HepG2 (cell line): ENCODE results near the gene COBLL1. TPM values are rescaled to one million over a fixed set of nuclear protein-coding genes. Genes with fewer than 3 reads are reported as not detected.

Experiments
- ETS1 ChIP-seq: sonication (generic); formaldehyde crosslinking; IDR thresholded peaks from 2 replicates; pipeline ENCODE4 v1.4.0; 2020; ENCODE audit warnings: missing genetic modification reagents
- FOXJ3 ChIP-seq: sonication (generic); formaldehyde crosslinking; IDR thresholded peaks from 2 replicates; pipeline ENCODE4 v1.4.0; 2020; ENCODE audit warnings: missing genetic modification reagents, mild to moderate bottlenecking, borderline replicate concordance
- GZF1 ChIP-seq: sonication (generic); formaldehyde crosslinking; IDR thresholded peaks from 2 replicates; pipeline ENCODE4 v1.5.1; 2020; ENCODE audit warnings: mild to moderate bottlenecking, missing genetic modification reagents
- HMGXB3 ChIP-seq: sonication (generic); formaldehyde crosslinking; IDR thresholded peaks from 2 replicates; pipeline ENCODE4 v1.4.0; 2020; ENCODE audit warnings: missing genetic modification reagents, borderline replicate concordance
- KAT8 ChIP-seq: IDR thresholded peaks from 2 replicates; pipeline ENCODE4 v1.6.1; 2016; ENCODE audit warnings: missing genetic modification reagents, missing compliant biosample characterization
- TFAP4 ChIP-seq: sonication (generic); IDR thresholded peaks from 2 replicates; pipeline ENCODE4 v1.6.1; 2016; ENCODE audit warnings: low read depth, borderline replicate concordance
- ZBTB34 ChIP-seq: sonication (generic); formaldehyde crosslinking; IDR thresholded peaks from 2 replicates; pipeline ENCODE4 v1.8.0; 2022; ENCODE audit warnings: mild to moderate bottlenecking, missing genetic modification reagents
- ZBTB8A ChIP-seq: sonication (generic); formaldehyde crosslinking; IDR thresholded peaks from 2 replicates; pipeline ENCODE4 v1.4.0; 2020; ENCODE audit warnings: mild to moderate bottlenecking, low read depth, missing genetic modification reagents, borderline replicate concordance
- ZKSCAN5 ChIP-seq: sonication (generic); formaldehyde crosslinking; IDR thresholded peaks from 2 replicates; pipeline ENCODE4 v1.5.1; 2020; ENCODE audit warnings: mild to moderate bottlenecking, missing genetic modification reagents
- ZNF17 ChIP-seq: sonication (generic); formaldehyde crosslinking; IDR thresholded peaks from 2 replicates; pipeline ENCODE4 v1.5.0; 2020; ENCODE audit warnings: mild to moderate bottlenecking, missing genetic modification reagents
- ZNF3 ChIP-seq: IDR thresholded peaks from 2 replicates; pipeline ENCODE4 v1.7.0; 2017; ENCODE audit warnings: inconsistent platforms
- polyA plus RNA-seq, 8 experiments: library from polyadenylated mRNA; depleted of rRNA in 3 of 8; stranded (reverse) in 7 of 8; unstranded in 1 of 8; fragments of >200 nt; fragmentation: Illumina TruSeq in 4 of 8; extraction: Trizol in 4 of 8; gene quantifications; 2 replicates each; pipeline versions ENCODE4 v1.2.1 to v1.2.3, GENCODE V29; 2011 to 2016; ENCODE audit warnings: low read depth in 4 of 8, missing spikeins in 1 of 8, mixed read lengths in 1 of 8; ENCODE audit not compliant: insufficient read depth in 1 of 8
- total RNA-seq, 5 experiments: library from RNA; depleted of rRNA; stranded (reverse); fragments of >200 nt; fragmentation: Illumina TruSeq; extraction: Trizol; gene quantifications; 2 replicates each; pipeline ENCODE4 v1.2.3, GENCODE V29; 2016; ENCODE audit warnings: low read depth in 1 of 5
- TF ChIP-seq, protein P1 (sequence below): sonication (generic); formaldehyde crosslinking; IDR thresholded peaks from one replicate; pipeline ENCODE4 v1.5.1; 2020; ENCODE audit warnings: mild to moderate bottlenecking, missing genetic modification reagents; ENCODE audit errors: not compliant biosample characterization

Gene COBLL1
- total and polyA plus RNA-seq, 2 of the 13 experiments (the other 11 are each of a cell fraction or from before 2014, with no cell fraction given), result 32.6 to 86.8 TPM

DNA sequence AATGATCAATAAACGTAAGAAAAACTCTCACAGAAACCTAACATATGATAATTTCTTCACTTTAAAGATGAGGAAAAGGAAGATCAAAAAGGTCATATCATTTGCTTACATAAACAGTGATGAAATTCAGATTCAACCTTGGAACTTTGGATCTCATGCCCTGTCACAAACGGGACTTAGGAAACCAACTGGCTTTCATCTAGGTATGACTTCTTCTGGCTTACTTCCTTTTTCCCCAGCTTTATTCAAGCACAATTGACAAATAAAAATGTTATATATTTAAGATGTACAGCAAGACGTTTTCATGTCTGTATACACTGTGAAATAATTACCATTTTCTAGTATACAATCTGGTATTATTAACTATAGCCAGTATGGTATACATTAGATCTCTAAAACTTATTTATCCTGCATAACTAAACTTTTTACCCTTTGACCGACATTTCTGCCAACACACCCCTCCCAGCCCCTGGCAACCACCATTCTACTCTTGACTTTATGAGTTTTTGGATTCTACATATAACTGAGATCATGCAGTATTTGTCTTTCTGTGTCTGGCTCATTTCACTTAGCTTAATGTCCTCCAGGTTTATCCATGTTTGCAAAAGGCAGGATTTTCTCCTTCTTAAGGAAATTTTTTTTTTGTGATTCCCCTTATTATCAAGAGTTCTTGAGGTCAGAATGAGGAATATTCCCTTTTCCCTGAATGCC is 46.0 kb upstream of the COBLL1 start (continued):
- TF ChIP-seq, protein P1, sequence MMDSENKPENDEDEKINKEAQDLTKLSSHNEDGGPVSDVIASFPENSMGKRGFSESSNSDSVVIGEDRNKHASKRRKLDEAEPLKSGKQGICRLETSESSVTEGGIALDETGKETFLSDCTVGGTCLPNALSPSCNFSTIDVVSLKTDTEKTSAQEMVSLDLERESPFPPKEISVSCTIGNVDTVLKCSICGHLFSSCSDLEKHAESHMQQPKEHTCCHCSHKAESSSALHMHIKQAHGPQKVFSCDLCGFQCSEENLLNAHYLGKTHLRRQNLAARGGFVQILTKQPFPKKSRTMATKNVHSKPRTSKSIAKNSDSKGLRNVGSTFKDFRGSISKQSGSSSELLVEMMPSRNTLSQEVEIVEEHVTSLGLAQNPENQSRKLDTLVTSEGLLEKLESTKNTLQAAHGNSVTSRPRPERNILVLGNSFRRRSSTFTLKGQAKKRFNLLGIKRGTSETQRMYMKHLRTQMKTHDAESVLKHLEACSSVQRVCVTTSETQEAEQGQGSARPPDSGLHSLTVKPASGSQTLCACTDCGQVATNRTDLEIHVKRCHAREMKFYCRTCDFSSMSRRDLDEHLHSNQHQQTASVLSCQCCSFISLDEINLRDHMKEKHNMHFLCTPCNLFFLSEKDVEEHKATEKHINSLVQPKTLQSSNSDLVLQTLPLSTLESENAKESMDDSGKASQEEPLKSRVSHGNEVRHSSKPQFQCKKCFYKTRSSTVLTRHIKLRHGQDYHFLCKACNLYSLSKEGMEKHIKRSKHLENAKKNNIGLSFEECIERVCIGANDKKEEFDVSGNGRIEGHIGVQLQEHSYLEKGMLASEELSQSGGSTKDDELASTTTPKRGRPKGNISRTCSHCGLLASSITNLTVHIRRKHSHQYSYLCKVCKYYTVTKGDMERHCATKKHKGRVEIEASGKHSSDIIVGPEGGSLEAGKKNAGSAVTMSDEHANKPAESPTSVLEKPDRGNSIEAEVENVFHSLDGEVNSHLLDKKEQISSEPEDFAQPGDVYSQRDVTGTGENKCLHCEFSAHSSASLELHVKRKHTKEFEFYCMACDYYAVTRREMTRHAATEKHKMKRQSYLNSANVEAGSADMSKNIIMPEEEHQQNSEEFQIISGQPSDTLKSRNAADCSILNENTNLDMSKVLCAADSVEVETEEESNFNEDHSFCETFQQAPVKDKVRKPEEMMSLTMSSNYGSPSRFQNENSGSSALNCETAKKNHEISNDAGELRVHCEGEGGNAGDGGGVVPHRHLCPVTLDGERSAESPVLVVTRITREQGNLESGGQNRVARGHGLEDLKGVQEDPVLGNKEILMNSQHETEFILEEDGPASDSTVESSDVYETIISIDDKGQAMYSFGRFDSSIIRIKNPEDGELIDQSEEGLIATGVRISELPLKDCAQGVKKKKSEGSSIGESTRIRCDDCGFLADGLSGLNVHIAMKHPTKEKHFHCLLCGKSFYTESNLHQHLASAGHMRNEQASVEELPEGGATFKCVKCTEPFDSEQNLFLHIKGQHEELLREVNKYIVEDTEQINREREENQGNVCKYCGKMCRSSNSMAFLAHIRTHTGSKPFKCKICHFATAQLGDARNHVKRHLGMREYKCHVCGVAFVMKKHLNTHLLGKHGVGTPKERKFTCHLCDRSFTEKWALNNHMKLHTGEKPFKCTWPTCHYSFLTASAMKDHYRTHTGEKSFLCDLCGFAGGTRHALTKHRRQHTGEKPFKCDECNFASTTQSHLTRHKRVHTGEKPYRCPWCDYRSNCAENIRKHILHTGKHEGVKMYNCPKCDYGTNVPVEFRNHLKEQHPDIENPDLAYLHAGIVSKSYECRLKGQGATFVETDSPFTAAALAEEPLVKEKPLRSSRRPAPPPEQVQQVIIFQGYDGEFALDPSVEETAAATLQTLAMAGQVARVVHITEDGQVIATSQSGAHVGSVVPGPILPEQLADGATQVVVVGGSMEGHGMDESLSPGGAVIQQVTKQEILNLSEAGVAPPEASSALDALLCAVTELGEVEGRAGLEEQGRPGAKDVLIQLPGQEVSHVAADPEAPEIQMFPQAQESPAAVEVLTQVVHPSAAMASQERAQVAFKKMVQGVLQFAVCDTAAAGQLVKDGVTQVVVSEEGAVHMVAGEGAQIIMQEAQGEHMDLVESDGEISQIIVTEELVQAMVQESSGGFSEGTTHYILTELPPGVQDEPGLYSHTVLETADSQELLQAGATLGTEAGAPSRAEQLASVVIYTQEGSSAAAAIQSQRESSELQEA, result no peak
- no peak for TF ChIP-seq ZBTB34 (CRISPR knock-in tag)
- TF ChIP-seq TFAP4, result no peak
- TF ChIP-seq ZBTB8A (CRISPR knock-in tag), result no peak
- TF ChIP-seq GZF1 (CRISPR knock-in tag), result no peak
- no peak for TF ChIP-seq ZNF3 (CRISPR knock-in tag)
- TF ChIP-seq HMGXB3 (CRISPR knock-in tag), result no peak
- TF ChIP-seq ZNF17 (CRISPR knock-in tag), result no peak
- TF ChIP-seq ZKSCAN5, result no peak
- TF ChIP-seq KAT8, result peak; percentile 74
- peak; percentile 92; the same call in 1 of the 2 replicates for TF ChIP-seq FOXJ3 (CRISPR knock-in tag)
- no peak for TF ChIP-seq ETS1 (CRISPR knock-in tag)
